Posterior cingulate gyrus (tissue), 11 donors: ENCODE measurements around the gene SUCO.
"Not testable (repeated sequence)": the region's sequence is repeated elsewhere in the genome, so short reads cannot be mapped to it uniquely, and the experiment has no call there.

Experiments used
- DNase-seq, 10 donors: peaks; one replicate each; pipeline versions ENCODE4 v3.0.0 to v3.0.0-alpha.2; 2020 to 2021; ENCODE audit warnings: mixed read lengths in 3 of 10
- intact Hi-C: fragments of 100-400 bp; cut with DNase I; formaldehyde crosslinking; loops from one replicate; pipeline ENCODE4 v1.15.1; 2023

Gene SUCO

GRCh38 chr1:172532700-172533512 is at the start of gene SUCO:
TSS of gene SUCO (plus strand) at chr1:172533150. CDS start at chr1:172533436, 286 bp downstream.
- peak; percentile 100 for DNase-seq
- intact Hi-C loops, result loop anchor here (2.0 to 5.0 kb wide), 2 partner anchors 88 to 1046 kb away; partner anchors contain the start of genes PIGC and PRRC2C

GRCh38 chr1:172483448-172483847 is 49.5 kb upstream of the SUCO start:
- intact Hi-C loops, result no loop called here
- no peak for DNase-seq

- intact Hi-C loops, result no loop called here
- no peak for DNase-seq
These were observed 48.7 kb upstream of the SUCO start for GRCh38 chr1:172484252-172484651.

GRCh38 chr1:172485626-172486025 is 47.3 kb upstream of the SUCO start:
- intact Hi-C loops, result no loop called here
- no peak for DNase-seq

- intact Hi-C loops, result no loop called here
- DNase-seq, result no peak
These were observed 46.0 kb upstream of the SUCO start for GRCh38 chr1:172486805-172487454.

- intact Hi-C loops, result no loop called here
- DNase-seq, result no peak
These were observed 45.4 kb upstream of the SUCO start for GRCh38 chr1:172487550-172487949.

GRCh38 chr1:172488393-172488792 is 44.6 kb upstream of the SUCO start:
- intact Hi-C loops, result no loop called here
- DNase-seq, result no peak

- intact Hi-C loops, result no loop called here
- no peak for DNase-seq
These were observed 43.1 kb upstream of the SUCO start for GRCh38 chr1:172489847-172490246.

GRCh38 chr1:172492421-172492820 is 40.5 kb upstream of the SUCO start:
- intact Hi-C loops, result no loop called here
- DNase-seq, result no peak

- DNase-seq, result no peak
- intact Hi-C loops, result no loop called here
These were observed 38.8 kb upstream of the SUCO start for GRCh38 chr1:172494166-172494565.

GRCh38 chr1:172496127-172496526 is 36.8 kb upstream of the SUCO start:
- DNase-seq, intact Hi-C loops: not testable (repeated sequence)

GRCh38 chr1:172496678-172497077 is 36.3 kb upstream of the SUCO start:
- no peak for DNase-seq
- intact Hi-C loops, result no loop called here

- peak in 1 of 10 donors; percentile 42 for DNase-seq
- intact Hi-C loops, result no loop called here
These were observed 35.7 kb upstream of the SUCO start for GRCh38 chr1:172497230-172497629.

- no peak for DNase-seq
- intact Hi-C loops, result no loop called here
These were observed 34.1 kb upstream of the SUCO start for GRCh38 chr1:172498857-172499256.

- intact Hi-C loops, result no loop called here
- DNase-seq, result no peak
These were observed 33.3 kb upstream of the SUCO start for GRCh38 chr1:172499636-172500141.

GRCh38 chr1:172500207-172500606 is 32.7 kb upstream of the SUCO start:
- intact Hi-C loops, result no loop called here
- no peak for DNase-seq

GRCh38 chr1:172507741-172508140 is 25.2 kb upstream of the SUCO start:
- intact Hi-C loops, result no loop called here

GRCh38 chr1:172510479-172510878 is 22.5 kb upstream of the SUCO start:
- no peak for DNase-seq
- intact Hi-C loops, result no loop called here

More at GRCh38 chr1:172507741-172508140, 25.2 kb upstream of the SUCO start:
- no peak for DNase-seq

GRCh38 chr1:172512591-172512990 is 20.4 kb upstream of the SUCO start:
- no peak for DNase-seq
- intact Hi-C loops, result no loop called here

- intact Hi-C loops, result no loop called here
- no peak for DNase-seq
These were observed 19.5 kb upstream of the SUCO start for GRCh38 chr1:172513479-172513878.

GRCh38 chr1:172514108-172514507 is 18.8 kb upstream of the SUCO start:
- intact Hi-C loops, result no loop called here
- no peak for DNase-seq

- no peak for DNase-seq
- intact Hi-C loops, result no loop called here
These were observed 17.5 kb upstream of the SUCO start for GRCh38 chr1:172515436-172515835.
